ENCODE results near the gene LAMB1. TPM values are rescaled to one million over a fixed set of nuclear protein-coding genes. Genes with fewer than 3 reads are reported as not detected.
"Not testable (repeated sequence)": the region's sequence is repeated elsewhere in the genome, so short reads cannot be mapped to it uniquely, and the experiment has no call there.

Gene LAMB1
- total and polyA plus RNA-seq, 5 experiments from 2014 or later = 0.13 to 1.5 (median 0.57) TPM; not detected in 1

- Mint-ChIP-seq H3K9me3 (no peaks in the 10 kb centered on the region), H3K4me1 (no peaks in the 10 kb centered on the region), H3K27me3 (peaks cover 0 to 8% (median 8%) of the 10 kb centered on the region in 5 donors), H3K4me3 (no peak overlapping the region), H3K36me3 (no peaks in the 10 kb centered on the region), H3K27ac (no peak overlapping the region)
- DNase-seq = no peak
- ATAC-seq = no peak
- POLR2A ChIA-PET = no interaction called here
These were observed 31.0 kb upstream of the LAMB1 start for GRCh38 chr7:108033776-108034497.

GRCh38 chr7:108033309-108033708, 30.3 kb upstream of the LAMB1 start:
- H3K36me3 Mint-ChIP-seq, DNase-seq, H3K9me3 Mint-ChIP-seq, POLR2A ChIA-PET, H3K27me3 Mint-ChIP-seq, H3K4me1 Mint-ChIP-seq, H3K4me3 Mint-ChIP-seq, ATAC-seq: not testable (repeated sequence)
- peak overlapping the region in 1 of 10 donors; percentile 77 for H3K27ac Mint-ChIP-seq

GRCh38 chr7:108030516-108030915, 27.6 kb upstream of the LAMB1 start:
- no peaks in the 10 kb centered on the region for H3K4me1 Mint-ChIP-seq
- H3K9me3 Mint-ChIP-seq = no peaks in the 10 kb centered on the region
- no peak overlapping the region for H3K4me3 Mint-ChIP-seq
- DNase-seq (no peak), ATAC-seq (no peak)
- POLR2A ChIA-PET = no interaction called here
- H3K36me3 Mint-ChIP-seq = no peaks in the 10 kb centered on the region
- peak overlapping the region in 1 of 10 donors; percentile 4 for H3K27ac Mint-ChIP-seq
- peaks cover 0 to 9% (median 3%) of the 10 kb centered on the region in 5 donors for H3K27me3 Mint-ChIP-seq

GRCh38 chr7:108029034-108029433, 26.1 kb upstream of the LAMB1 start:
- POLR2A ChIA-PET = no interaction called here
- DNase-seq (no peak), ATAC-seq (no peak)
- Mint-ChIP-seq H3K4me1 (no peaks in the 10 kb centered on the region), H3K27me3 (peaks cover 0 to 9% (median 4%) of the 10 kb centered on the region in 5 donors), H3K9me3 (no peaks in the 10 kb centered on the region), H3K36me3 (no peaks in the 10 kb centered on the region), H3K27ac (no peak overlapping the region), H3K4me3 (no peak overlapping the region)

GRCh38 chr7:108028111-108028510, 25.1 kb upstream of the LAMB1 start:
- H3K9me3 Mint-ChIP-seq = no peaks in the 10 kb centered on the region
- ATAC-seq (no peak), DNase-seq (no peak)
- H3K27ac Mint-ChIP-seq = no peak overlapping the region
- H3K27me3 Mint-ChIP-seq = peaks cover 0 to 9% (median 4%) of the 10 kb centered on the region in 5 donors
- no peaks in the 10 kb centered on the region for H3K4me1 Mint-ChIP-seq
- POLR2A ChIA-PET = no interaction called here
- no peak overlapping the region for H3K4me3 Mint-ChIP-seq
- H3K36me3 Mint-ChIP-seq = no peaks in the 10 kb centered on the region

- H3K27me3 Mint-ChIP-seq = peaks cover 0 to 9% (median 4%) of the 10 kb centered on the region in 5 donors
- no peak for ATAC-seq
- H3K4me3 Mint-ChIP-seq = no peak overlapping the region
- H3K4me1 Mint-ChIP-seq = no peaks in the 10 kb centered on the region
- H3K36me3 Mint-ChIP-seq = no peaks in the 10 kb centered on the region
- H3K9me3 Mint-ChIP-seq = no peaks in the 10 kb centered on the region
- POLR2A ChIA-PET = no interaction called here
- DNase-seq = no peak
- H3K27ac Mint-ChIP-seq = no peak overlapping the region
These were observed 24.3 kb upstream of the LAMB1 start for GRCh38 chr7:108027239-108027638.

GRCh38 chr7:108026647-108027046, 23.7 kb upstream of the LAMB1 start:
- Mint-ChIP-seq H3K27me3 (peaks cover 0 to 9% (median 4%) of the 10 kb centered on the region in 5 donors), H3K9me3 (no peaks in the 10 kb centered on the region), H3K4me3 (no peak overlapping the region), H3K27ac (no peak overlapping the region), H3K4me1 (no peaks in the 10 kb centered on the region), H3K36me3 (no peaks in the 10 kb centered on the region)
- POLR2A ChIA-PET = no interaction called here
- ATAC-seq (no peak), DNase-seq (no peak)

GRCh38 chr7:108026116-108026515, 23.2 kb upstream of the LAMB1 start:
- POLR2A ChIA-PET = no interaction called here
- H3K4me1 Mint-ChIP-seq = no peaks in the 10 kb centered on the region

GRCh38 chr7:108024538-108024937, 21.6 kb upstream of the LAMB1 start:
- H3K4me1 Mint-ChIP-seq = no peaks in the 10 kb centered on the region
- POLR2A ChIA-PET = no interaction called here
- ATAC-seq (no peak), DNase-seq (no peak)
- no peaks in the 10 kb centered on the region for H3K36me3 Mint-ChIP-seq
- H3K4me3 Mint-ChIP-seq = no peak overlapping the region
- H3K27me3 Mint-ChIP-seq = peaks cover 2 to 14% (median 8%) of the 10 kb centered on the region in 5 donors
- H3K9me3 Mint-ChIP-seq = no peaks in the 10 kb centered on the region
- no peak overlapping the region for H3K27ac Mint-ChIP-seq

More at GRCh38 chr7:108026116-108026515, 23.2 kb upstream of the LAMB1 start:
- no peak overlapping the region for H3K27ac Mint-ChIP-seq
- no peaks in the 10 kb centered on the region for H3K9me3 Mint-ChIP-seq
- H3K36me3 Mint-ChIP-seq = no peaks in the 10 kb centered on the region
- DNase-seq = no peak
- H3K27me3 Mint-ChIP-seq = peaks cover 0 to 9% (median 6%) of the 10 kb centered on the region in 5 donors
- no peak for ATAC-seq
- H3K4me3 Mint-ChIP-seq = no peak overlapping the region

- Mint-ChIP-seq H3K27me3 (peaks cover 2 to 21% (median 9%) of the 10 kb centered on the region in 5 donors), H3K9me3 (no peaks in the 10 kb centered on the region), H3K4me3 (no peak overlapping the region), H3K4me1 (peaks cover 0 to 6% (median under 1%) of the 10 kb centered on the region in 4 donors), H3K36me3 (no peaks in the 10 kb centered on the region), H3K27ac (no peak overlapping the region)
- ATAC-seq (no peak), DNase-seq (no peak)
- POLR2A ChIA-PET = no interaction called here
These were observed 17.6 kb upstream of the LAMB1 start for GRCh38 chr7:108020585-108020984.

GRCh38 chr7:108018668-108019067, 15.7 kb upstream of the LAMB1 start:
- no peak for ATAC-seq
- no peaks in the 10 kb centered on the region for H3K9me3 Mint-ChIP-seq
- no peak for DNase-seq
- POLR2A ChIA-PET = no interaction called here
- H3K36me3 Mint-ChIP-seq = no peaks in the 10 kb centered on the region
- H3K4me3 Mint-ChIP-seq = no peak overlapping the region
- H3K27ac Mint-ChIP-seq = no peak overlapping the region
- H3K4me1 Mint-ChIP-seq = peaks cover 0 to 6% (median under 1%) of the 10 kb centered on the region in 4 donors
- peaks cover 2 to 21% (median 8%) of the 10 kb centered on the region in 5 donors for H3K27me3 Mint-ChIP-seq

GRCh38 chr7:108017776-108018151, 14.8 kb upstream of the LAMB1 start:
- DNase-seq = no peak
- Mint-ChIP-seq H3K4me1 (peaks cover 0 to 6% (median under 1%) of the 10 kb centered on the region in 4 donors), H3K9me3 (no peaks in the 10 kb centered on the region), H3K36me3 (no peaks in the 10 kb centered on the region), H3K27me3 (peaks cover 2 to 21% (median 8%) of the 10 kb centered on the region in 5 donors), H3K27ac (no peak overlapping the region), H3K4me3 (no peak overlapping the region)
- no peak for ATAC-seq
- POLR2A ChIA-PET = no interaction called here

GRCh38 chr7:108016841-108017775, 14.1 kb upstream of the LAMB1 start:
- Mint-ChIP-seq H3K36me3 (no peaks in the 10 kb centered on the region), H3K27ac (no peak overlapping the region), H3K27me3 (peaks cover 4 to 22% (median 11%) of the 10 kb centered on the region in 5 donors), H3K4me1 (peaks cover 0 to 6% (median under 1%) of the 10 kb centered on the region in 4 donors), H3K9me3 (no peaks in the 10 kb centered on the region), H3K4me3 (no peak overlapping the region)
- DNase-seq (no peak), ATAC-seq (no peak)
- POLR2A ChIA-PET = no interaction called here

All from naive thymus-derived CD8-positive, alpha-beta T cell (primary cell).